ENCODE results near the gene C1S.

DNA sequence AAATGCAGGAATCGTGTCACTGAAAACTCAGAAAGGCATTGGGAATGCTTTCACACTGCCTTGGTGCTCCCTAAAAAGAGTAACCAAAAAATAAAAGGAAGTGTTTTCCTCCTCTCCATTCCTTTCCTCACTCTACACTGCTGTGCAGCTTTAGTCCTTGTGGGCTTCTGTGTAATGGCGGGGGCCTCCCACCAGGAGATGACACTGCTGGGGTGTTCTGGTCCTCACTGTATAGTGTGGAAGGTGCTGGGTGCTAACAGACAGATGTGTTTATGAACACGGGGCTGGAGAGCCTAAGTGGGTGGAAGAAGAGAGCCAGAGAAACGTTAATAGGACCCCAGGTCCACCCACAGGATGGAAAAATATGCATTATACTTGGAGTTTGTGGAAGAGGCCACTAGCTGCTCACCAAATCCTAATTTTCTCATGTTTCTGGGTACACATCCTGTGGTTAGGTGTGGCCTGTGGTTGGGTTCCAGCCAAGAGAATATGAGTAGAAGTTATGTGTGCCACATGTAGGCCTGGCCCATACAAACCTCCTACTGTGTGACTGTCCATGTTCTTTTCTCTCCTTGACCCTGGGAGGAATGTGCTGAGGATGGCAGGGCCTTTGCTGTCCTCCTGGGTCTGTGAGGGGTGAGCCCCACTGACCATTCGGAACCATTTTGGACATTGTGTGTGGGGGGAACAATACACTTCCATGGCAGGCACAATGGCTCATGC lies 14.0 kb upstream of the C1S start:
- TF ChIP-seq, protein P1, sequence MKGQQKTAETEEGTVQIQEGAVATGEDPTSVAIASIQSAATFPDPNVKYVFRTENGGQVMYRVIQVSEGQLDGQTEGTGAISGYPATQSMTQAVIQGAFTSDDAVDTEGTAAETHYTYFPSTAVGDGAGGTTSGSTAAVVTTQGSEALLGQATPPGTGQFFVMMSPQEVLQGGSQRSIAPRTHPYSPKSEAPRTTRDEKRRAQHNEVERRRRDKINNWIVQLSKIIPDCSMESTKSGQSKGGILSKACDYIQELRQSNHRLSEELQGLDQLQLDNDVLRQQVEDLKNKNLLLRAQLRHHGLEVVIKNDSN (IDR thresholded peaks at IDR 0.05), result no peak
- no peak for TF ChIP-seq FOXM1 (IDR thresholded peaks at IDR 0.05; ENCODE audit: borderline replicate concordance, low read depth)
- no peak for TF ChIP-seq RAD21 (IDR thresholded peaks at IDR 0.05; ENCODE audit: low read depth)
- TF ChIP-seq TEAD4 (IDR thresholded peaks at IDR 0.05), result no peak
- TF ChIP-seq TCF12 (IDR thresholded peaks at IDR 0.05; ENCODE audit: low read depth), result no peak
- TF ChIP-seq, protein P2, sequence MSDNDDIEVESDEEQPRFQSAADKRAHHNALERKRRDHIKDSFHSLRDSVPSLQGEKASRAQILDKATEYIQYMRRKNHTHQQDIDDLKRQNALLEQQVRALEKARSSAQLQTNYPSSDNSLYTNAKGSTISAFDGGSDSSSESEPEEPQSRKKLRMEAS (IDR thresholded peaks at IDR 0.05), result no peak
- TF ChIP-seq EP300 (IDR thresholded peaks at IDR 0.05; ENCODE audit: borderline replicate concordance), result no peak
- TF ChIP-seq YY1 (IDR thresholded peaks at IDR 0.05; ENCODE audit: low read depth), result no peak
- no peak for TF ChIP-seq TAF1 (IDR thresholded peaks at IDR 0.05; ENCODE audit: low read depth)
- TF ChIP-seq CREB1 (IDR thresholded peaks at IDR 0.05; ENCODE audit: low read depth), result no peak
- no peak for TF ChIP-seq CEBPB (IDR thresholded peaks at IDR 0.05)
- TF ChIP-seq, protein P3, sequence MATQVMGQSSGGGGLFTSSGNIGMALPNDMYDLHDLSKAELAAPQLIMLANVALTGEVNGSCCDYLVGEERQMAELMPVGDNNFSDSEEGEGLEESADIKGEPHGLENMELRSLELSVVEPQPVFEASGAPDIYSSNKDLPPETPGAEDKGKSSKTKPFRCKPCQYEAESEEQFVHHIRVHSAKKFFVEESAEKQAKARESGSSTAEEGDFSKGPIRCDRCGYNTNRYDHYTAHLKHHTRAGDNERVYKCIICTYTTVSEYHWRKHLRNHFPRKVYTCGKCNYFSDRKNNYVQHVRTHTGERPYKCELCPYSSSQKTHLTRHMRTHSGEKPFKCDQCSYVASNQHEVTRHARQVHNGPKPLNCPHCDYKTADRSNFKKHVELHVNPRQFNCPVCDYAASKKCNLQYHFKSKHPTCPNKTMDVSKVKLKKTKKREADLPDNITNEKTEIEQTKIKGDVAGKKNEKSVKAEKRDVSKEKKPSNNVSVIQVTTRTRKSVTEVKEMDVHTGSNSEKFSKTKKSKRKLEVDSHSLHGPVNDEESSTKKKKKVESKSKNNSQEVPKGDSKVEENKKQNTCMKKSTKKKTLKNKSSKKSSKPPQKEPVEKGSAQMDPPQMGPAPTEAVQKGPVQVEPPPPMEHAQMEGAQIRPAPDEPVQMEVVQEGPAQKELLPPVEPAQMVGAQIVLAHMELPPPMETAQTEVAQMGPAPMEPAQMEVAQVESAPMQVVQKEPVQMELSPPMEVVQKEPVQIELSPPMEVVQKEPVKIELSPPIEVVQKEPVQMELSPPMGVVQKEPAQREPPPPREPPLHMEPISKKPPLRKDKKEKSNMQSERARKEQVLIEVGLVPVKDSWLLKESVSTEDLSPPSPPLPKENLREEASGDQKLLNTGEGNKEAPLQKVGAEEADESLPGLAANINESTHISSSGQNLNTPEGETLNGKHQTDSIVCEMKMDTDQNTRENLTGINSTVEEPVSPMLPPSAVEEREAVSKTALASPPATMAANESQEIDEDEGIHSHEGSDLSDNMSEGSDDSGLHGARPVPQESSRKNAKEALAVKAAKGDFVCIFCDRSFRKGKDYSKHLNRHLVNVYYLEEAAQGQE (IDR thresholded peaks at IDR 0.05; ENCODE audit: low read depth), result no peak
- no peak for TF ChIP-seq NFIC (IDR thresholded peaks at IDR 0.05)
- TF ChIP-seq EGR1 (IDR thresholded peaks at IDR 0.05), result no peak
